GM23338 (cell line): ENCODE results near the gene ARCN1.

Source experiments
- POLR2AphosphoS5 ChIP-seq: IDR thresholded peaks from 2 replicates; pipeline ENCODE4 v1.6.1; 2016; ENCODE audit warnings: antibody characterized with exemption, low read depth
- TF ChIP-seq, protein P1 (sequence below), 2 experiments: fragments of 200-600 bp in 1 of 2; sonication (generic) in 1 of 2; conservative IDR thresholded peaks; 2 replicates each; pipeline versions ENCODE4 v1.5.1 to v1.6.1; 2016 to 2017; ENCODE audit warnings: antibody characterized with exemption in 2 of 2, low read depth in 2 of 2, mild to moderate bottlenecking in 2 of 2, moderate library complexity in 1 of 2

DNA sequence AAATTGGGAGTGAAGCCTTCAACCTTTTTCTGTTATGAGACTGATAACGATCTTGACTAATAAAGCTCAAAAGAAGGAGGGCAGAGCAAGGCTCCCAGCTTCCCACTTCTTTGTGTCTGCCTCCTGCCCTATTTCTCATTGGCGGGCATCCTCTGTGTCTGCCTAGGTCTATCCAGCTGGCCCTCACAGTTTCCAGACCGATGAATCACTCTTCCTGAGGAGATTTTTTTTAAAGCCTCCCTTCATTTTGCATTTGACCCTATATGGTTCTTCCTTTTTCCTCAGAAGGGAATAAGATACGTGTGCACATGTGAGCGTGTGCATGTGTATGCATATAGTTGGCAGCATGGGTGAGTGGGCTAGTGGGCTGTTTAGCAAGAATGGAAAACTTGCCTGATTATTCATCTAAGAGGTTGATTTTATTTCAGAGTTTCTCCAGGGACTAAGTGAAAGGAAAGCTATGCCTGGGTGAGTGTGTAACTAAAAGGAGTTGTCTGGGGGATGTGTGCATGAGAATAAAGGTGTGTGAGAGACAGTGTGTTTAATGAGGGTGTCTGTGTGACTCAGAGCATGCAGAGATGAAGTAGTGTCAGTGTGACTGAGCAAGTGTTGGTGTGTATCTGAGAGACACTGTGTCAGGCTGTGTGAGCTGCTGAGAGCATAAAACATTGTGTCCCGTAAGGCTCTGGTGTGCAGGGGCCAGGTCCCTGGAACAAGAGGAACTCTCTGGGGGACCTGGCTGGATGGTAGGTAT is 47.4 kb downstream of the ARCN1 start:
- TF ChIP-seq, protein P1, sequence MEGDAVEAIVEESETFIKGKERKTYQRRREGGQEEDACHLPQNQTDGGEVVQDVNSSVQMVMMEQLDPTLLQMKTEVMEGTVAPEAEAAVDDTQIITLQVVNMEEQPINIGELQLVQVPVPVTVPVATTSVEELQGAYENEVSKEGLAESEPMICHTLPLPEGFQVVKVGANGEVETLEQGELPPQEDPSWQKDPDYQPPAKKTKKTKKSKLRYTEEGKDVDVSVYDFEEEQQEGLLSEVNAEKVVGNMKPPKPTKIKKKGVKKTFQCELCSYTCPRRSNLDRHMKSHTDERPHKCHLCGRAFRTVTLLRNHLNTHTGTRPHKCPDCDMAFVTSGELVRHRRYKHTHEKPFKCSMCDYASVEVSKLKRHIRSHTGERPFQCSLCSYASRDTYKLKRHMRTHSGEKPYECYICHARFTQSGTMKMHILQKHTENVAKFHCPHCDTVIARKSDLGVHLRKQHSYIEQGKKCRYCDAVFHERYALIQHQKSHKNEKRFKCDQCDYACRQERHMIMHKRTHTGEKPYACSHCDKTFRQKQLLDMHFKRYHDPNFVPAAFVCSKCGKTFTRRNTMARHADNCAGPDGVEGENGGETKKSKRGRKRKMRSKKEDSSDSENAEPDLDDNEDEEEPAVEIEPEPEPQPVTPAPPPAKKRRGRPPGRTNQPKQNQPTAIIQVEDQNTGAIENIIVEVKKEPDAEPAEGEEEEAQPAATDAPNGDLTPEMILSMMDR (conservative IDR thresholded peaks at IDR 0.05; ENCODE audit: low read depth in 2 of 2) = no peak
- no peak for TF ChIP-seq POLR2AphosphoS5
